Stimulated activated CD8-positive, alpha-beta memory T cell treated with anti-CD3 and anti-CD28 coated beads, Interleukin-15, amount 100 ng/mL, for 24 hours (primary cell): ENCODE data around the gene GOLGA6A.
"Not testable (repeated sequence)": the region's sequence is repeated elsewhere in the genome, so short reads cannot be mapped to it uniquely, and the experiment has no call there.

Source experiments
- DNase-seq: peaks from one replicate; pipeline ENCODE4 v3.0.0-alpha.2; 2020; ENCODE audit warnings: low read depth

Gene GOLGA6A

DNA sequence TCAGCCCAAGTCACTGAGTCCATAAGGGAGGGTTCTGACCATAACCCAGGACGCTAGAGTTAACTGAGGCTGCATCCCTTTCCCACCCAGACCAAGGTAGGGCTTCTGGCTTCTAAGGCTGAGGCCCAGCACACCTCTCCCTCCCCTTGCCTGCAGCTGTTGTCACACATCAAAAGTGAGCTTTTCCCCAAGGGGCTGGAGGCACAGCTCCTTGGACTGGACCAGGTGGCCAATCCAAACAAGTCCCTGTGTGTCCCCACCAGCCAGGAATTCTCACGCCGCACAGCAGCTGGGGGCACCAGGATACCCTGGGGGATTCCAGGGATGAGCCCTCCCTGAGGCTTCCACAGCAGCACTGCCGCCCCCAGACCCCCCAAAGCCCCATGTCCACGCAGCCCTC lies 25.8 kb upstream of the GOLGA6A start:
- DNase-seq = no peak

DNA sequence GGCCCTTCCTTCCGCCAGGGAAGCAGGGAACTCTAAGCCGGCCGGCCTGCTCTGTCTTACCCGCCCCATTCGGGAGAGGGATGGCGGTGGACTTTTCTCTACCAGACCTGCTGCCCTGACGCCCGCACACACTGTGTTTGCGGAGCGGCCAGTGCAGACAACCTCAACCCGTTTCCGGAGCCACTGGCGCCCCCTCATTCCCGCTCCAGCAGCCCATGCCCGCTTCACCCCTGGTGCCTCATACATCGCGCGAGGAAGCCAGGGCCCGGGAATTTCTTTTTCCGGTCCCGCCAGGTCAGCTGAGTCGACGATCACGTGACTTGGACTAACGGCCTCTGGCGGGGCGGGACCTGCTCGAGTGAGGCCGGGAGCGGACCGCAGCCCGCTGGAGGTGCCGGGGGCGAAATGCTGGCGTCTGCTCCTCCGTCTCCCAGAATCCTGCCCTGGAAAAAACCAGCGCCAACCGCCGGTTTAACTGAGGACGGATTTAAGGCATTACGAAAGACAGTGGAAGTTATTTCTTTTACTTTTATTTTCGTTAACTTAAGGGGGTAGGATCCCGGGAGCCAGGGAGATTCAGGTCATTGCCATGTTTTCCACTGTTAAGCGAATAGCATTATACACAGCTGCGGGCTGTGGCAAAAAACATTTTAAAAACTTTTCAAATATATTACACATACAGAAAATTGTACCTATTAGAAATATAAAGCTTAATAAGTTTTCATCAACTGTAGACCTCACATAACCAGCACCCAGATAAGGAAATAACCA lies 17.8 kb upstream of the GOLGA6A start:
- DNase-seq = peak; percentile 59

DNA sequence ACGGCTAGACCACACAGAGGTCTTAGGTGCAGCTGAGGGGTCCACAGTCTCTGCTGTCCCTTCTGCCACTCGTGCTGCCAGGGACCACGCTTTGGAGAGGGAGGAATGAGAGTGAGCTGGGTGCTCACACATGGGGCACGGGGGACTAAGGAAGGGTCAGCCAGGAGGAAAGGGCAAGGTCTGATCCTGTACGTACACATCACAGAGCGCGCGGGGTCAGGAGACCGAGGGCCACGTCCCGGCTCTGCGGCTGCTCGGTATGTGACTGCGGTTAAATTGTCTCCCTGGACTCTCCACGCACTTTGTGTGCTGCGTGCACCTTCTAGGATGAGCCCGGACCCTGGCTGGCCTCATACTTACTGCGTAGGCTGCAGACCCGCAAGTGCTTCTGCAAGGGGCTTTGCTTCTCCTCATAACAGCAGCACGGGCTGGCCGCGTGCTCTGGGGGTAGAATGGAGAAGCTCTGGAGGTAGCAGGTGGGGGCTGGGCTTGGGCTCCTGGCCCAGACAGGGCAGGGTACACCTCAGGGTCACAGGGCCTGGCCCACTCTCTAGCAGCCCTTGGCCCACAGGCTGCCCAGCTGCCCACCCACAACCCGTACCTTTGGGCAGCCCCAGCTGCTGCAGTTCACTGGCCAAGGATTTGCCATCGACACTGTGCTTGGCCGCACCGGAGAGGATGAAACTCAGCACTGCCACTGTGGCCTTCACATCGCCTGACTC lies 14.6 kb upstream of the GOLGA6A start:
- DNase-seq = not testable (repeated sequence)

DNA sequence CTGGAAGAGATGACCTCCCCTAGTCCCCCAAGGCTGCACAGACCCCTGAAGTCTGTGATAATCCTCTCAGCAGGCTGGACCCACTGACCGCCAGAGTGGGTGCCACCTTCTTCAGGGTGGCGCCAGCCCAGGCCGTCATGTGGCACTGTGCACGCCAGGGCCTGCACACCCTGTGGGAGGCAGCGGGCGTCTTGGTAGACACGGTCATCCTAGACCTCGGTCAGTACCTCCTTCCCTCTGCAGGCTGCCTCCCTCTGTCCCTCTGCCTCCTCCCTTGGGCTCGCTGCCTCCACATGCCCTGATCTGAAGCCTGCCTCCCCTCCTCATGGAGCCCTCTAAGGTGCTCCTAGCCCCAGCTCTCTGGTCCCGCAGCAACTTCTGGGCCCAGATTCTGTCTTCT lies 13.3 kb upstream of the GOLGA6A start:
- not testable (repeated sequence) for DNase-seq

DNA sequence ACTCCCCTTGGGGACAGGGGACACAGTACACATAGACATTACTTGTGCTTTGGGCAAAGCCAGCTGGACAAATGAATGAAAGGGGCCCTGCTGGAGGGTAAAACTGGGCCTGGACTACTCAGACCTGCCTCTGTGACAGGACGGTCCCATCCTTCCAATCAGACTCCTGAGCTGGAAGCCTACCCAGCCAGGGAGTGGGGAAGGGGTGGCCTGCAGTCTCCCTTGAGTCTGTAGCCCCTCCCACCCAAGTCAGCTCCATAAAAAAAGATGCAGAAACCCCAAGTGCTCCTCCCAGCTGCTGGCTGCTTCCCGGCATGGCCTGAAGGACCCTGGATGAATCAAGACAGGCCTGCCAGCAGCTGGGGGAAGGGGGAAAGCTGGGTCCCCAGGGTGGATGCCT lies 12.2 kb upstream of the GOLGA6A start:
- not testable (repeated sequence) for DNase-seq

DNA sequence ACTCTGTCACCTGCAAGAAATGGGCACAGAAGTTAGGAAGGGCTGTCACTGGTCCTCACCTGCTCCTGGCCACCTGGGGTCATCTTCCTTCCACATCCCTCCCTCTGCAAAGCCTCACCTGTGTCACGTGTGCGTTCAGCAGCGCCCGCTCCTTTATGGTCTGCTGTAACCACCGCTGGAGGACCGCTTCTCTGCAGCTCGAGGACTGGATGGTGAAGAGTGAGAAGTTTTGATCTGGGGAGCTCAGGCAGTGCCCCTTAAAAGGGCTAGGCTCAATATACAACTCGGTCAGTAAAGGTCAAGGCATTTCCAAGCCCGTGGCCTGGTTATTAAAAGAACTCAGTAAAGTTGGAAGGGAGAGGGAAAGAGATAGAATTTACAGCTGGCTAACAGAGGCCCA lies 6.6 kb downstream of the GOLGA6A start:
- not testable (repeated sequence) for DNase-seq

DNA sequence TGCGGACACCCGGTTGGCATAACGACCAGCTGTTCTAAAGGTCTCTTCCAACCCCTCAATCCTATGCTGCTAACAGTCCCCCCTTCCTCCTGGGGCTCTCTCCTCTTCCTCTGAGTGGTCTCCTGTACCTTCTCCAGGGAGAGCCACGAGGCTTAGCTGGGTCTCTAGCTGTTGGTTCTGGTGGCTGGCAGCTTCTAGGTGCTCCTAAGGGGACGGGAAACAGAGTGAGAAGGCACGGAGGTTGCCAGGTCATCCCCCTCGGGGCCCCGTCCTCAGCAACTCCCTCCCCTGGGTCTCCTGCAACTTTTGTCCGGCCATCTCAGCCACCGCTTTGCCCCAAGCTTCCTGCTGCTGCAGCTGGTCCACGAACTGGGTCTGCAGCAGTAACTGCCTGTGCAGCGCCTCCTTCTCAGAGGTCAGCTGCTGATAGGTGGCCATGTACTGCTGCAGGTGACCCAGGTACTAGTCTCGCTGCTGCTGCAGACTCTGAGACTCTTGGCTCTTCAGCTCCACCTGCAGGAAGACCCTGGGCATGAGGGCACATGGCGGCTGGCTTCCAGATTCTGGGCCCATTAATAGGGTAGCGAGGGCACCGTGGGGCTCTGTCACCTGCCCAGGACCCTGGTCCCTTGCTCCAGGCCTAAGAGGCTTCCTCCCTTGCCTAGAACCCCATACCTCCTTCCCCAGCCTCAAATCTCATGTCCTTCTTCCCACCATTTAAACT lies 9.6 kb downstream of the GOLGA6A start:
- not testable (repeated sequence) for DNase-seq

DNA sequence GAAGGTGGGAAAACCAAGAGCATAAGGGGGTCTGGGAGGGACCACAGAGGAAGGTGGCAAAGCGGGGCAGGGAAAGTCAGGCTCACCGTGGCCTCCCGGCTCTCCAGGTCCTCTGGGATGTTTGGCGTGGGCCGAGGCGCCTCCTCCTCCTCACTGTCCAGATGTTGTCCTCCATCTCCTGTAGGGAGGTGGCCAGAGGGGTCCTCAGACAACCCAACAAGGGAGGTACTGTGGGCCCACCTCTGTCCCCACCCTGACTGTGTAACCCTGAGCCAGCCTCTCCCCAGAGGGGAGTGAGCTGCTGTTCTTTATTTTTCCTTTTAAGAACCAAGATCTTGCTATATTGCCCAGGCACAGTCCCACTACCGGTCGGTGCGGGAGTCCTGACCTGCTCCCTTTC lies 10.2 kb downstream of the GOLGA6A start:
- DNase-seq = not testable (repeated sequence)

DNA sequence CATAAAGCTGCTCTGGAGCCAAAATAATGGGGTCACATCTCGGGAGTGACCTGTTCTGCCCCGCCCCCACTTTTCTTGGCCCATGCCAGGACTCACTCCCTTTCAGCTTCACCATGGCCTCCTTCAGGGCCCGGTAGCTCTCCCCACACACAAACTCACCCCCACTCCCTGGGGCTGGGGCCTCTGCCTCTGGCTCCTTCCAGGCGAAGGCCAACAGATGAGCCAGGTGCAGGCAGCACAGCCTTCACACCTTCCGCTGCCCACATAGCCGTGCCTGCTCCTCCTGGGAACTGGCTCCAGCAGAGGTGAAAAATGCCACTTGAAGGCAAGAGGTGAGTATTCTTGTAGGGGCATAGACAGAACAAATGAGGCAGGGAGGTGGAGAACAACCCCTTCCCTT lies 10.7 kb downstream of the GOLGA6A start:
- not testable (repeated sequence) for DNase-seq

DNA sequence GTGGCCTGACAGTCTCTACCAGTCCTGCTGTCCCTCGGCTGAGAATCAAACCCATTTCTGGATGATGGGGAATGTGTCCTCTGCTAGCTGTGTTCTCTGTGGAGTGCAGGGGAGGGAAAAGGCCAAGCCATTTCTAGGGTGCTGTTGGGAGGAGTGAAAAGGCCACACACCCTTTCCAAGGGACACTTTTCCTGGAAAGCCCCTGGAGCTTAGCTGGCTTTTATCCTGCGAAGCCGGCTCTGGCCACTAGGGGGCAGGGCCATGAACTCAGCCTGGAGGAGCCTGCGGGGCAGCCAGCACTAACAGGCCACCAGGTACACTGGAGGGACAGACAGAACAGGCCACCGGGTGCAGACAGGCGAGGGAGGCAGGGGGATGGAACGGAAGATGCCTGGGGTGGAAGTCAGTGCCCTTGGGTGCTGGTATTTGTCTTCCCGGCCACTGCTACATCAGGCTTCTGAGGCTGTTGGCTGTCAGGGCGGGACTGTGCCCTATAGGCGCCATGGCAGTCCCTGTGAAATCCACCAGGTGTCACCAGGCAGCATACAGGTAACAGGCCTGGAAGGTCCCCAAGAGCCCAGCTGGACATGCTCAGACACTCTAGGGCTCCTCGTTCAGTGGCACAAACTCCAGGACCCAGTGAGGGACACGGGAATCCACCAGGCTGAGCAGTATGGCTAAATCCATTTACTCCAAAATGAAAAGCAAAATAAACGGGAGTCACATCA lies 16.5 kb downstream of the GOLGA6A start:
- DNase-seq = not testable (repeated sequence)

DNA sequence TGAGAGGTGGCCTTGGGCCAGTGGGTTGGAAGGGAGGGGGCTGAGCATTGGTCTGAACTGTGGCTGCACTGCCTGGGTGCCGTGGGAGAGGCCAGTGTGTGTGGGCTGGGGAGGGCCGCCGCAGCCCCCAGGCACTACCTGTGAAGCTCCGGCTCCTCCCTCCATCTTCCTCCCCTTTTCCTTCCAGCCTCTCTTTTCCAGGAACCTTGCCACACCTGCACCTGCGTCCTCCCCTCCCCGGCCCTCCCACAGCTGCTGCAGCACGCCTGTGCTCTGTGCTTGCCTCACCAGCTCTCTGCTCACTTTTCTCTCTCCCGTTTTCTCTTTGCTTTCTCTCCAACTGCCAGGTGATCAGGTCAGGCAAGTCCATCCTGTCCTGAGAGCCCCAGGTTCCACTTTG lies 17.5 kb downstream of the GOLGA6A start:
- DNase-seq = not testable (repeated sequence)

DNA sequence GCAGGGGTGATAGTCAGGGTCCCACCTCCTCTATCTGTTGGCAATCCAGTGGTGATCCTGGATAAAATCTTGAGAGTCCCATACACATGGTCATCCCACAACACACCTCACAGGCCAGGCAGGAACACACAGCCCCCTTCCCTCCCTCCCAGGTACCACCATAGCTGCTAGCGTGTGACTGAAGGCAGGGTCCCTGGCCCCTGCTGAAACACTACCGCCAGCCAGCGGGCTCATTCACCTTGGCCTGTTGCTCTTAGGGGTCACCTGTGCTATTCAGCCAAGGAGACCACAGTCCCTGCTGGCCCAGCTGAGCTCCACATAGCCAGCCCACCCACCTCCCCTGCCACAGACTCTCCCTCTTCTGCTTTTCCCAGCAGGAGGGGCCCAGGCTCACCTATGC lies 18.2 kb downstream of the GOLGA6A start:
- DNase-seq = not testable (repeated sequence)

DNA sequence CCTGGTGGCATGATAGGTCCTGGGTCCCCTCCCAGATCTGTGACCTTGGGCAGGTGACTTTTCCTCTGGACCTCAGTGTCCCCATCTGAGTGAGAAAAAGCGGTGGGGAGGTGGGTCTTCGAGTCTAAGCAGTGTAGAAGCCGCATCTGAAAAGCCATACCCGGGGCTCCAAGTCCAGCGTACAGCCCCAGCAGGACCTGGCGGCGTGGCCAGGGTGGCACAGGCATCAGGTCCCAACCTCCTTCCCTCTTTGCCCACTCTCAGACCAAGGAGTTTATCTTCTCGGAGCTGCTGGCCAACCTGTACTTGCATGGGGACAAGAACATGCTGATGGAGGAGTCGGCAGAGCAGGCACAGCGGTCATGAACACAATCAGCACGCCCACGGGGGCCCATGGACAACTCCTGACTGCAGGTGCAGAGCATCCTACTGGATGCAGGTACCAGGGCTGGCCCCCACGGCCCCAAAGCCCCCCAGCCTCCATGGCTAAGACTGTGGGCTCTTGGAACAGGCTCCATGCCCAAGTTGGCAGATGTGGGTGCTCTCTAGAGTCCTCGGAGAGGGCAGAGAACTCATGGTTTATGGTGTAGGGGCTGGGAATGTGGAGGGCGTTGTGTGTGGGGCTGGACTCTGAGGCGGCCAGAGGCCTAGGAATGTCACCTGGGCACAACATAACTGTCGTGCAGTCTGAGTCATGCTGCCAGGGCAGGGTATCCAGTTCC lies 18.8 kb downstream of the GOLGA6A start:
- DNase-seq = not testable (repeated sequence)

DNA sequence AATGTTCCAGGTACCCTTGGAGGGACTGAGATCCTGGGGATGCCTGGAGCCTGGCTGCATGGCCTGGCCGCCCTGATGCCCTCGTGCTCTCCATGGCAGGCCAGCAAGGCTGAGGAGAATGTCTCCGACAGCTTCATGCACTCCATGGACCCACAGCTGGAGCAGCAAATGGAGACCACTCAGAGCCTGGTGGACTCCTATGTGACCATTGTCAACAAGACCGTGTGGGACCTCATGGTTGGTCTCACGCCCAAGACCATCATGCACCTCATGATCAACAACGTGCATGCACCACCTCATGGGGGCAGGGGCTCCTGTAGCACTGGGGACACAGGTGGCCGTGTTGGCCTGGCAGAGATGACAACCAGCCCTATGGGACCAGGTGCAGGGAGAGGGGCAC lies 19.7 kb downstream of the GOLGA6A start:
- DNase-seq = no peak

DNA sequence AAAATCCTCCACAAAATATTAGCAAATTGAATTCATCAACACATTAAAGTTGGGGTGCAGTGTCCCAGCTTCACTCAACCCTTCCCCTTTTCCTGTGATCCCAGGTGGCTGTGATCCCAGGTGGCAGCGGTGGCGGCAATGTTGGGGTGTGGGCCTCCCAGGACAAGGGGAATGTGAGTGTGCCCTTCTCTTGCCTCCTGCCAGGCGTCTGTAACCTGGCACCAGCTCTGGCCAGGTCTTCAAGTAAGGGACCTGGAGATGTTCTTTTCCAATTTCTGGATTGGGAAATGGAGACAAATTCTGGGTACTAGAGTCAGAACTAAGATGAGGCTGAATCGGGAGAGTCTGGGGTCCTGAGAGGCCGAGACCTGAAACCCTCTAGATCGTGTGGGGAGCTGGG lies 20.1 kb downstream of the GOLGA6A start:
- no peak for DNase-seq

DNA sequence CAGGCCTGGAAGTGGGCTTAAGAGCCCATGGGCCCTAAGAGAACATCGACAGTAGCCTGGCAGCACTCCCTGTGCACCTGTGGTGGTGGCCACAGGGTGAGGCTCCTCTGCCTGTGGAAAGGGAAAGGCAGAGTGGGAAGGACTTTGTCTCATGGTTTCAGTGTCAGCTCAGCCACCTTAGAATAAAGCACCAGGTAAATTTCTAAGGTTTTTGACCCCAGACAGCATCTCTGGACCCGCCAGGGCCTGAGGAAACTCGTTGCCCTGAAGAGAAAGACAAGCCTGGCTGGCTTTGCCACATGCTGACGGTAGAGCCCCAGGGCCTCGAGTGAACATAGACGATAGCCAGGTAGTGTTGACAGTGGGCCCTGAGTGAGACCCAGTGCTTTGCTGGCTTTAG lies 22.1 kb downstream of the GOLGA6A start:
- no peak for DNase-seq

DNA sequence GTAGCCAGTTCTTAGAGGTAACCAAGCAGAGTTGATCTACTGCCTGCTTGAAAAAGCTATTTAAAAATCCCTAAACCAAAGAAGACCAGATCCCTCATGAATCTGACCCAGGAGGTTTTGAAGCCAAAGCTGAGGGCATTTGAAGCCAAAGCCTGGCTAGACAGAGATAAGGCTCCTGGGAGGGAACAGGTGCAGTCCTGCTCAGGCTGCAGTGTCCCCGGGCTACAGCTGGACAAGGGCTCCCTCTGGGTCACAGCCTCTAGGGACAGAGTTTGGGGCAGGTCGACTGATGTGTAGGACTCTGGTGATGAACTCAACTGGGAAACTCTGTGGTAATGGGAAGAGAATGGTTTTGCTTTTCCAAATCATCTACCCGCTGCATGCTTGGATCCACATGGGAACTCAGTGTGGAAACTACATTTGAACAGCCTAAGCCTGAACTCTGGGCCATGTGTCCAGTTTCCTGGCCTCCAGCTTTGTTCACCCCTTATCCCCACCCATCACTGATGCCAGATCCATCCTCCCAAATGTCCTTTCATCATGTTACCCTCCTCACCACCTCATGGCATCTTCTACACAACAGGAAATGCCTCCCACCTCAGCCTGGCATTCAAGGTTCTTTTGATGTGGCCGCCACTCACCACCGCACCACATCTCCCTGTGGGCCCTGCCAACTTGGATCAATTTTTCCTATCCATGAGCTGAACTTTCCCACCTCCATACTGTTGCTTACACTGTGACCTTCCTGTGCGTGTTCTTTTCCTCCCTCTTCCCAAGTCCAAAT lies 23.1 kb downstream of the GOLGA6A start:
- not testable (repeated sequence) for DNase-seq

DNA sequence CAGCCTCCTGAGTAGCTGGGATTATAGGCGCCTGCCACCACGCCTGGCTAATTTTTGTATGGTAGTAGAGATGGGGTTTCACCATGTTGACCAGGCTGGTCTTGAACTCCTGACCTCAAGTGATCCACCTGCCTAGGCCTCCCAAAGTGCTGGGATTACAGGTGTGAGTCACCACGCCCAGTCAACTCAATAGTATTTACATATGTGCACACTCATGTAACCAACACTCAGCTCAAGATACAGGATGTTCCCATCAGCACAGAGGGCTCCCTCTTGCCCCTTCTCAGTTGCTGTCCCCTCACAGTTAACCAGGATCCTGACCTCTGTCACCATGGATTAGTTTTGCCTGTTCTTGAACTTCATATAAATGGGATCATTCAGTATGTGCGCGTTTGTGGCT lies 26.0 kb downstream of the GOLGA6A start:
- not testable (repeated sequence) for DNase-seq

DNA sequence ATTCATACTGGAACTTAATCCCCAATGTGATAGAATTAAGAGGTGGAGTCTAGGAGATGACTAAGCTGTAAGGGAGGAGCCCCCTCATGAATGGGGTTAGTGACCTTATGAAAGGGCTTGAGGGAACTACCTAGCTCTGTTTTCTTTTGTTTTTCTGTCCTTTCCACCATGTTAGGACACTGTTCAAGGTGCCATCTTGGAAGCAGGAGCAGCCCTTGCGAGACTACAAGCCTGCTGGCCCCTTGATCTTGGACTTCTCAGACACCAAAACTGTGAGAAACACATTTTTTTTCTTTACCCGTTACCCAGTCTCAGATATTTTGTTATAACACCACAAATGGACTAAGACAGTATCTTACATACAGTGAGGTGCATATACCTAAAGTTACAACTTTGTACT lies 26.5 kb downstream of the GOLGA6A start:
- DNase-seq = no peak

DNA sequence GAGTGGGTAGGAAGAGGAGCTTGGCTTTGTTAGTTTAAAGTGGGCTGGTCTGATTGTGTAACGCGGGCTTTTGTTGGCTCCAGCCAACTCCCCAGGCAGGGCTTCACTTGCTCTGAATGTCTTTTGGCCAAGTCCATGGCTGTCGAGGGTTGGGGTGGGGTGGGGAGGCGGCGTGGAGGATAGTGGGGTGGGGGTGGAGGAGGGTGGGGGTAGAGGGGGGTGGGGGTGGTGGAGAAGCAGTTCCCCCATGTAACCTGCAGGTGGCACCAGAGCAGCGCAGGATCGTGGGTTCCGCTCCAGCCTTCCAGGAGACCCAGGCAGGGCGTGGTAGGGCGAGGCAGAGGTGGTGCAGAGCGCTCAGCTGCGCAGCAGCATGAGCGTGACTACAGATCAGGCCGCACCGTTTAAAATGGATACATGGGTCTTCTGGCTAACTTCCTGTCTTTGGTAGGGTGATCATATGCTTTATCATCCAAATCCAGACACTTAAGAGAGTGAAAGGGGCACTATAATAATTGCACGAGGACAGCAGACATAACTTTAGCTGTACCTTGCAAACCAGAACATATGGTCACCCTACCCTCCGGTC lies 28.3 kb downstream of the GOLGA6A start:
- peak; percentile 29 for DNase-seq
